Progenitor cell of endocrine pancreas (in vitro differentiated cells): ENCODE data around the gene BCAS3. TPM values are rescaled to one million over a fixed set of nuclear protein-coding genes. Genes with fewer than 3 reads are reported as not detected.

Experiments used
- DNase-seq: peaks from one replicate; pipeline ENCODE4 v3.0.0; 2021; ENCODE audit warnings: low spot score; ENCODE audit not compliant: unreplicated experiment
- H3K27ac Mint-ChIP-seq: 2 replicates; pipeline ENCODE4 v1.8.0; 2021; ENCODE audit warnings: mild to moderate bottlenecking, moderate library complexity, mixed read lengths
- H3K27me3 Mint-ChIP-seq: 2 replicates; pipeline ENCODE4 v1.8.0; 2021; ENCODE audit warnings: mixed read lengths
- H3K36me3 Mint-ChIP-seq: 2 replicates; pipeline ENCODE4 v1.8.0; 2022; ENCODE audit warnings: mixed read lengths; ENCODE audit not compliant: insufficient read depth
- H3K4me1 Mint-ChIP-seq: 2 replicates; pipeline ENCODE4 v1.8.0; 2021; ENCODE audit warnings: low read depth, mixed read lengths
- H3K4me3 Mint-ChIP-seq: 2 replicates; pipeline ENCODE4 v1.8.0; 2021; ENCODE audit warnings: low read depth, mild to moderate bottlenecking, moderate library complexity, mixed read lengths
- H3K9me3 Mint-ChIP-seq: 2 replicates; pipeline ENCODE4 v1.8.0; 2021; ENCODE audit warnings: low read depth, mixed read lengths
- total RNA-seq: library from RNA; stranded (reverse); gene quantifications from 2 replicates; pipeline ENCODE4 v1.2.1, GENCODE V29; 2021
- TF ChIP-seq, protein P1 (sequence below): fragments of 200-600 bp; sonication (generic); IDR thresholded peaks from one replicate; pipeline ENCODE4 v1.5.0; 2021; ENCODE audit warnings: antibody characterized with exemption, mild to moderate bottlenecking; ENCODE audit not compliant: unreplicated experiment

Gene BCAS3
- total RNA-seq, 1 donor from 2014 or later = 36.1 TPM

GRCh38 chr17:61330174-61331150, 652.8 kb downstream of the BCAS3 start:
- Mint-ChIP-seq H3K27me3 (peaks cover 31% of the 10 kb centered on the region), H3K4me1 (peaks cover 4% of the 10 kb centered on the region), H3K4me3 (no peak overlapping the region), H3K27ac (peak overlapping the region; percentile 27), H3K9me3 (no peaks in the 10 kb centered on the region), H3K36me3 (no peaks in the 10 kb centered on the region)
- TF ChIP-seq, protein P1, sequence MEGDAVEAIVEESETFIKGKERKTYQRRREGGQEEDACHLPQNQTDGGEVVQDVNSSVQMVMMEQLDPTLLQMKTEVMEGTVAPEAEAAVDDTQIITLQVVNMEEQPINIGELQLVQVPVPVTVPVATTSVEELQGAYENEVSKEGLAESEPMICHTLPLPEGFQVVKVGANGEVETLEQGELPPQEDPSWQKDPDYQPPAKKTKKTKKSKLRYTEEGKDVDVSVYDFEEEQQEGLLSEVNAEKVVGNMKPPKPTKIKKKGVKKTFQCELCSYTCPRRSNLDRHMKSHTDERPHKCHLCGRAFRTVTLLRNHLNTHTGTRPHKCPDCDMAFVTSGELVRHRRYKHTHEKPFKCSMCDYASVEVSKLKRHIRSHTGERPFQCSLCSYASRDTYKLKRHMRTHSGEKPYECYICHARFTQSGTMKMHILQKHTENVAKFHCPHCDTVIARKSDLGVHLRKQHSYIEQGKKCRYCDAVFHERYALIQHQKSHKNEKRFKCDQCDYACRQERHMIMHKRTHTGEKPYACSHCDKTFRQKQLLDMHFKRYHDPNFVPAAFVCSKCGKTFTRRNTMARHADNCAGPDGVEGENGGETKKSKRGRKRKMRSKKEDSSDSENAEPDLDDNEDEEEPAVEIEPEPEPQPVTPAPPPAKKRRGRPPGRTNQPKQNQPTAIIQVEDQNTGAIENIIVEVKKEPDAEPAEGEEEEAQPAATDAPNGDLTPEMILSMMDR = no peak
- DNase-seq = no peak

DNA sequence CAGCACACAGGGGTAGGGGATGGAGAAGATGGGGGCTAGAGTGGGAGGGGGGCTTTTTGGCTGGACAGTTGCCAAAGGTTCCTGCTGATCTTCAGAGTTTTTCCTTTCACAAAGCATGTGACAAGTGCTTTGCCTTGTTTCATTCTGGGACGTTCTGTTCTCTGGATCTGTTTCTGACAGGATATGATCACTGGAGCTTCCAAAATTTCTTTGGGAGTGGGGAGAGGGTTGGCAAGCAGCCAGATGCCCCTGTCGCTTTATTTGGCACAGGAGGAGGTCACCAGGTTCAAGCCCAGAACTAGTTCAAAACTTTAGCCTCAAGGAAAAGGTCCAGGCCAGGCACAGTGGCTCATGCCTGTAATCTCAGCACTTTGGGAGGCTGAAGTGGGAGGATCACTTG, 653.5 kb downstream of the BCAS3 start:
- TF ChIP-seq, protein P1 = no peak
- Mint-ChIP-seq H3K36me3 (no peaks in the 10 kb centered on the region), H3K4me3 (no peak overlapping the region), H3K27ac (peak overlapping the region; percentile 27), H3K27me3 (peaks cover 28% of the 10 kb centered on the region), H3K4me1 (peaks cover 8% of the 10 kb centered on the region), H3K9me3 (no peaks in the 10 kb centered on the region)
- no peak for DNase-seq

GRCh38 chr17:61331886-61332285, 654.2 kb downstream of the BCAS3 start:
- no peak overlapping the region for H3K27ac Mint-ChIP-seq
- H3K4me3 Mint-ChIP-seq = no peak overlapping the region
- H3K9me3 Mint-ChIP-seq = no peaks in the 10 kb centered on the region
- no peaks in the 10 kb centered on the region for H3K36me3 Mint-ChIP-seq
- TF ChIP-seq, protein P1 = no peak
- no peak for DNase-seq
- H3K27me3 Mint-ChIP-seq = peaks cover 23% of the 10 kb centered on the region
- H3K4me1 Mint-ChIP-seq = peaks cover 14% of the 10 kb centered on the region

DNA sequence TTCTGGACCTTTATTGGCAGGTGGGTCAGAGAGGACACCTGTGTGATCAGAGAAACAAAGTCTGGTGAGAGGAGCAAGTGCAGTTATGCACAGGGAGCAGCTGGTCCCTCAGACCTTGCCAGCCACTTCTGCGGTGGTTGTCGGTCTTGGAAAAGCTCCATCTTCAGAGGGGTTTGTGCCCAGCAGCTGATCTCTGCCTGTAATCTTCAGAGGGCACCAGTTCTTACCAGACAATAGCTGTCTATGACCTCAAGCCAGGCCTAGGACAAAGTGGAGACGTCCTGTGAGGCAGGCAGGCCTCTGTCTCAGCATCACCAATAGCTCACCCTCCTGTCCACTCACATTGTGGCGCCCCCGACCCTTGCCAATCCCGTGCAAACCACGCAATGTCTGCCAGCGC, 655.5 kb downstream of the BCAS3 start:
- Mint-ChIP-seq H3K27me3 (peaks cover 28% of the 10 kb centered on the region), H3K36me3 (no peaks in the 10 kb centered on the region), H3K4me1 (peaks cover 21% of the 10 kb centered on the region), H3K4me3 (no peak overlapping the region), H3K27ac (no peak overlapping the region), H3K9me3 (no peaks in the 10 kb centered on the region)
- TF ChIP-seq, protein P1 = no peak
- no peak for DNase-seq

GRCh38 chr17:61334673-61335072, 657.0 kb downstream of the BCAS3 start:
- H3K9me3 Mint-ChIP-seq = no peaks in the 10 kb centered on the region
- H3K4me3 Mint-ChIP-seq = no peak overlapping the region
- DNase-seq = no peak
- H3K27me3 Mint-ChIP-seq = peaks cover 35% of the 10 kb centered on the region
- TF ChIP-seq, protein P1 = no peak
- no peaks in the 10 kb centered on the region for H3K36me3 Mint-ChIP-seq
- H3K4me1 Mint-ChIP-seq = peaks cover 21% of the 10 kb centered on the region
- no peak overlapping the region for H3K27ac Mint-ChIP-seq
